Head of caudate nucleus (tissue), 42 donors: ENCODE results near the gene MRM2.

Source experiments
- DNase-seq, 42 donors: peaks; one replicate each; pipeline versions ENCODE4 v3.0.0 to v3.0.0-alpha.2; 2020 to 2021; ENCODE audit warnings: mixed read lengths in 7 of 42
- intact Hi-C: fragments of 100-400 bp; cut with DNase I; formaldehyde crosslinking; loops from one replicate; pipeline ENCODE4 v1.15.0; 2022

The MRM2 gene

GRCh38 chr7:2213551-2214215 lies 28.3 kb downstream of the MRM2 start:
- DNase-seq, result no peak
- intact Hi-C loops, result no loop called here

DNA sequence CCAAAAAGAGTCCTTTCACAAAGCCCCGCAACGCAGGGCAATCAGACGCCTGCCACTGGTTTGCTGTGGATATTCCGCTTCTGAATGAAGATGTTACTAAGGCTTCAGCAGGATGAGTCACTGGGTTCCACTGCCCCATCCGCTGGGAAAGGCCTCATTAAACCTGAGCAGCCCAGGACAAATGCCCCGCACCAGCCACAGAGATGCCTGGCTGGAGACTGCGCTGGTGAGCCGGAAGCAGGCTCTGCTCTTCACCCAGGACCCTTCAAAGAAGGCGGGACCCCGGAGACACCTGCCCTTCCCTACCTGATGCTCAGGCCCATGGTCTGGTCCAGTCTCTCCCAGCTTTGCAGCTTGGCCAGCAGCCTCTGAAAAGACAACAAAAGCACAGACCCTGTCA lies 29.1 kb downstream of the MRM2 start:
- intact Hi-C loops, result no loop called here
- DNase-seq, result no peak

- no peak for DNase-seq
- intact Hi-C loops, result no loop called here
These were observed 30.1 kb downstream of the MRM2 start for GRCh38 chr7:2211926-2212325.

- no peak for DNase-seq
- intact Hi-C loops, result no loop called here
These were observed 30.6 kb downstream of the MRM2 start for GRCh38 chr7:2211259-2211880.

- DNase-seq, result no peak
- intact Hi-C loops, result no loop called here
These were observed 31.3 kb downstream of the MRM2 start for GRCh38 chr7:2210551-2211258.

DNA sequence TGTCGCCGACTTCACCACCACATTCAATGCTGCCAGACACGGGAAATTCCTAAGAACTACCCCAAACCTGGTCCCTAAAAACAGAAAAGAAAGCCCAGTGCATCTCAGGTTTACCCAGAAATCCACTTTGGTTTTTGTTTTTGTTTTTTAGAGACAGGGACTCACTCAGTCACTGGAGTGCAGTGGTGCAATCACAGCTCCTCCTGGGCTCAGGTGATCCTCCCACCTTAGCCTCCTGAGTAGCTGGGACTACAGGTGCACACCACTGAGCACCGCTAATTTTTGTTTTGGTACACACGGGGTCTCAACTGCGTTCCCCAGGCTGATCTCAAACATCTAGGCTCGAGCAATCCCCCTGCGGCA lies 32.1 kb downstream of the MRM2 start:
- intact Hi-C loops, result loop anchor here (10.0 kb wide), 2 partner anchors 545 to 635 kb away; partner anchors contain the start of gene PSMG3
- DNase-seq, result no peak

GRCh38 chr7:2209146-2209960 lies 32.7 kb downstream of the MRM2 start:
- DNase-seq, result peak; percentile 71 to 94 (median 85)
- intact Hi-C loops, result loop anchor here (10.0 kb wide), 2 partner anchors 545 to 635 kb away; partner anchors contain the start of gene PSMG3

- intact Hi-C loops, result loop anchor here (10.0 kb wide), 2 partner anchors 544 to 634 kb away; partner anchors contain the start of gene PSMG3
- DNase-seq, result no peak
These were observed 33.3 kb downstream of the MRM2 start for GRCh38 chr7:2208712-2209111.

- no peak for DNase-seq
- intact Hi-C loops, result loop anchor here (10.0 kb wide), 2 partner anchors 540 to 630 kb away; partner anchors contain the start of gene PSMG3
These were observed 36.8 kb downstream of the MRM2 start for GRCh38 chr7:2205036-2205780.

DNA sequence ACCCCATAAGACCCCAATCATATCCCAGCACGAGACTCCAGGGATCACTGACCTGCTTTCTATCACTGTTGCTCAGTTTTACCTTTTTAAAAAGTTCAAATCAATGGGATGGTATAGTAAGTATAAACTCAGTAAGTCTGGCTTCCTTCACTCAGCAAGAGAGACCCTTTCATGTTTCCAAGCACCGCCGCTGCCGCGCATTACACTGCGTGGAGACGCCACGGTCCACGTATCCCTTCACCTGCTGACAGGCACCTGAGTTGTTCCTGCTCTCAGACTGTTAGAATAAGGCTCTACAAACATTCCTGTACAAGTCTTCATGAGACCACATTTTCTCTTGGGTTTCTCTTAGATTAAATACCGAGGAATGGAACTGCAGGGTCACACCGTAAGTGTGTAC lies 37.6 kb downstream of the MRM2 start:
- intact Hi-C loops, result loop anchor here (10.0 kb wide), 2 partner anchors 540 to 630 kb away; partner anchors contain the start of gene PSMG3
- DNase-seq, result no peak

GRCh38 chr7:2203766-2204300 lies 38.2 kb downstream of the MRM2 start:
- peak in 2 of 42 donors; percentile 18 to 47 for DNase-seq
- intact Hi-C loops, result loop anchor here (10.0 kb wide), 2 partner anchors 539 to 629 kb away; partner anchors contain the start of gene PSMG3

- intact Hi-C loops, result loop anchor here (10.0 kb wide), 2 partner anchors 538 to 628 kb away; partner anchors contain the start of gene PSMG3
- DNase-seq, result peak in 38 of 42 donors; percentile 19 to 77 (median 53)
These were observed 38.9 kb downstream of the MRM2 start for GRCh38 chr7:2202901-2203765.

DNA sequence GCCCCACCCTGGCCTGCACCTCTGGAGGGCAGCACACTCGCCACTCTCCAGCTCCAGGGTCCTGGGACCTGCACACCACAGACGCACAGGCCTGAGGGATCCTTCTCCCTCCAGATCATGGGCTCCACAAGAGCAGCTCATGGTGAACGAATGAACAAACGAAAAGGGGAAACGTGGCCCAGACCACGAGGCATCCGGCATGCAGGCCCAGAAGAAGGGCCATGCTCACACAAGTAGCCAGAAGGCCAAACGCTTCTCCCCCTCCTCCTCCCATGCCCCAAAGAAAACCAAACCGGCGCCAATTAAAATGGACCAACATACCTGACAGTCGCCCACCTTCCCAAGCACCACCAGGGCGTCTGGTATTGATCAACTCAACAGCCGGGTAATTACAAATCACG lies 39.6 kb downstream of the MRM2 start:
- intact Hi-C loops, result loop anchor here (10.0 kb wide), 2 partner anchors 538 to 628 kb away; partner anchors contain the start of gene PSMG3
- peak in 24 of 42 donors; percentile 13 to 67 (median 38) for DNase-seq

GRCh38 chr7:2201686-2202360 lies 40.2 kb downstream of the MRM2 start:
- intact Hi-C loops, result loop anchor here (10.0 kb wide), 2 partner anchors 537 to 627 kb away; partner anchors contain the start of gene PSMG3
- DNase-seq, result peak in 9 of 42 donors; percentile 6 to 27 (median 11)

DNA sequence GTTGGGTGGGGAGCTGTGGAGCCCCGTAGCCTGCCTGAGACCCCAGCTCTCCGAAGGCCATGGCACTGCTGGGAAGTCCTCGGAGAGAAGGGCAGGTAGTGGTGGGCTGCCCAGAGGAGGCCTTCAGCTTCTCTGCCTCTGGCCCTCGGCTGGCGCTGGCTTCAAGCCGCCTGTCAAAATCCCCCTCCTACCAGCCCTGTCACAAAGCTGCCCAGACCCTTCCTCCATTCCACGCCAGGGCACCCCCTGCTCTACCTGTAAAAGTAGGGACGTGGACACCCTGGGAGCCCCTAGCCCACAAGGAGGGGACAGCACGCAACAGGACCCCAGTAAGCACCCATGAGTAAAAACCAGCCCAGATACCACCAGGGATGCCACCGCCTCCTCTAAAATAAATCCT lies 40.9 kb downstream of the MRM2 start:
- intact Hi-C loops, result loop anchor here (10.0 kb wide), 2 partner anchors 536 to 626 kb away; partner anchors contain the start of gene PSMG3
- DNase-seq, result peak in 9 of 42 donors; percentile 3 to 22 (median 7)

DNA sequence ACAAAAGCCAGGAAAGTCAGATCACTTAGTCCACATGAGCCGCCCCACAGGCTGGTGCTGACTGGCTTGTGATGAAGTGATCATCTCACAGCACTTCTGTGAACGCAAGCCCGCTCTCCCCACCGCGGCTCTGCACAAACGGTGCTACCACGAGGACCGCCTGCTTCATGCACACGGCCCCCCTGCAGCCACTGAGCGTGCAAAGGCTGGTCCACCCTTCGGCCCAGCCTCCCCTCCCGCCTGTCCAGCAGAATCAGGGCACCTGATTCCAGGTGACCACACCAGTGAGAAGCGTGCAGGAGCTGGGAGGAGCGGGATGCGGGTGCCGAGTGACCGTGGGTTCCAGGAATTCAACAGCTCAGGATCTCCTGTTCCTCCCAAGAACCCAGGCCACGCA lies 41.4 kb downstream of the MRM2 start:
- intact Hi-C loops, result loop anchor here (10.0 kb wide), 2 partner anchors 536 to 626 kb away; partner anchors contain the start of gene PSMG3
- peak in 7 of 42 donors; percentile 2 to 29 (median 9) for DNase-seq
